Bronchial epithelial cell (primary cell): ENCODE data around the gene DDX43. TPM values are rescaled to one million over a fixed set of nuclear protein-coding genes. Genes with fewer than 3 reads are reported as not detected.

Experiments used
- DNase-seq: peaks from one replicate; pipeline ENCODE4 v3.0.0-alpha.2; 2010; ENCODE audit warnings: low read depth
- FAIRE-seq: peaks from 2 replicates; lab custom pipeline; 2011; peaks lifted over from hg19 to GRCh38; lab: Jason Lieb, UNC
- H3K27me3 ChIP-seq: 2 replicates; pipeline ENCODE4 v1.5.1; 2011; ENCODE audit warnings: low read length; ENCODE audit not compliant: control insufficient read depth, insufficient read depth
- H3K36me3 ChIP-seq: 2 replicates; pipeline ENCODE4 v1.5.1; 2011; ENCODE audit warnings: low read length; ENCODE audit not compliant: control insufficient read depth, insufficient read depth
- H3K4me3 ChIP-seq: 2 replicates; pipeline ENCODE4 v1.5.1; 2011; ENCODE audit warnings: mild to moderate bottlenecking, low read depth, low read length, control low read depth
- CTCF ChIP-seq: IDR thresholded peaks from 2 replicates; pipeline ENCODE4 v1.5.1; 2011; ENCODE audit warnings: mild to moderate bottlenecking, moderate library complexity, low read length, control low read depth, inconsistent platforms; ENCODE audit not compliant: insufficient read depth, severe bottlenecking
- total RNA-seq: library from RNA; depleted of rRNA; stranded (reverse); fragments of >200 nt; gene quantifications from 2 replicates; pipeline ENCODE4 v1.2.1, GENCODE V29; 2014

The DDX43 gene
- total RNA-seq, 1 donor from 2014 or later = 0.26 TPM

- Histone ChIP-seq H3K27me3 (no peaks in the 10 kb centered on the region), H3K4me3 (no peak overlapping the region), H3K36me3 (no peaks in the 10 kb centered on the region)
- DNase-seq (no peak), FAIRE-seq (no peak)
- no peak for TF ChIP-seq CTCF
These were observed 26.9 kb downstream of the DDX43 start for GRCh38 chr6:73421534-73421933.

- no peak for FAIRE-seq
- TF ChIP-seq CTCF = no peak
- Histone ChIP-seq H3K27me3 (no peaks in the 10 kb centered on the region), H3K36me3 (no peaks in the 10 kb centered on the region), H3K4me3 (no peak overlapping the region)
- no peak for DNase-seq
These were observed 40.6 kb downstream of the DDX43 start for GRCh38 chr6:73435236-73435635.

- H3K27me3 ChIP-seq = no peaks in the 10 kb centered on the region
- TF ChIP-seq CTCF = no peak
- DNase-seq = no peak
- H3K4me3 ChIP-seq = no peak overlapping the region
- H3K36me3 ChIP-seq = no peaks in the 10 kb centered on the region
- no peak for FAIRE-seq
These were observed 48.9 kb downstream of the DDX43 start for GRCh38 chr6:73443555-73443954.

DNA sequence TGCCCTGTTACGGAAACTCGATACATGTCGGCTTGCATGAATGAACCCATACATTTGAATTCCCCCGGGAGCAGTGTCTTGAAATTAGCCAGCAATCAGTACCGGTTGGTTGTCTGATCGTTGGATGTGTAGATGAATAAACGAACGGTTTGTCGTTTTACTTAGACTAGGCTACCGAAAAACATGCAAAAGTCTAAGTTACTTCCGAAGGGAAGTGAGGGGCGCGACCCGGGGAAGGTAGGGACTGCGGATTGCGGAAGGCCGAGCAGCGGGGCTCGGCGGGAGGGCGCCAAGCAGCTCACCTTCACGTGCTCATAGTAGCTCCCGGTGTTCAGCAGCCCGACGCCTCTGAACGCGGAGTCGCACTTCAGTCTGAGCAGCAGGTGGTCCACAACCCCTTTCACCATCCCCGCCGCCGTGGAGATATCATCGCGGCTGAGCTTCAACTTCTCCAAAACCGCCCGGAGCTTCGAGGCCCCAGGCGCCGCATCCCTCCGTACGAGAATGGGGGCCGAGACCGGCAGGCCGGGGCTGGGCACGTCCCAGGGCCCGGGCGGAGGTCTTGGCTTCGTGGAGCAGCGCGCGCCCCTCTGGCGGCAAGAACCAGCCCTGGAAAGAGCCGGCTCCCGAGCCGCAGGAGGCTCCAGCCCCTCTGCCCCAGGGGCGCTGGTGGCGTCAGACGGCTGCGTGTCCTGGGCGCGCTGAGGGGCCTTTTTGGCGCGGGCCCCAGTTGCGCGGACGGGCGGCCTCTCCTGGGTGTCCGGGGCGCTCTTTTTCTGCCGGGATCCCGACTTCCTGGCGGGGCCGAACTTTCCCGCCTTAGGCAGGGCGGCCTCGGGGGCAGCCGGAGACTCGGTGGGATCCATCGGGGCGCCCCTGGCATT, 56.8 kb downstream of the DDX43 start:
- Histone ChIP-seq H3K4me3 (peak overlapping the region; percentile 44), H3K27me3 (no peaks in the 10 kb centered on the region), H3K36me3 (no peaks in the 10 kb centered on the region)
- TF ChIP-seq CTCF = no peak
- no peak for FAIRE-seq
- DNase-seq = peak; percentile 25

DNA sequence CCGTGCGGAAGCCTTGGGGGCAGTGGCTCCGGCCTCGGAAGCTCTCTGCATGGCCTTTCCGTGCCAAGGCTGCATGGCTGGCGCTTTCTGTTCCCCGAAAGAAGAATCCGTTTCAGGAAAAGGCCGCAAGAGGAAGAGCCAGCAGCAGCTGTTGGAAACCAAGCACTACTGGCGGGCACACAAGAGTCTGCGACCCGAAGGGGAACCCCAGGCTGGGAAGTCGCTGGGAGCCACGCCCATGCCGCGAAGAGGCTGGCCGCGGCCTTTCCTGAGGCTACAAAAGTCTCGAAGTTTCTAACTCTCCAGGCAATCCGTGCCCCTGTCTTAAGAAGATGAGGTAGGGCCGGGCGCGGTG, 57.5 kb downstream of the DDX43 start, which contains the start of gene CGAS:
Gene CGAS, minus strand, starts transcription at position 191 of the 355 bp plus-strand sequence. Its CDS starts 116 bp downstream, at position 75.
- H3K4me3 ChIP-seq = peak within 1 kb of the TSS; percentile 44
- no peaks in the 10 kb centered on the region for H3K27me3 ChIP-seq
- TF ChIP-seq CTCF = no peak
- H3K36me3 ChIP-seq = no peaks in the 10 kb centered on the region
- FAIRE-seq (no peak), DNase-seq (peak; percentile 31)
